Neuronal stem cell (in vitro differentiated cells): ENCODE data around the gene DPYSL5.

Experiments
- DNase-seq: peaks from one replicate; pipeline ENCODE4 v3.0.0-alpha.2; 2013; ENCODE audit warnings: low spot score
- H2AFZ ChIP-seq: one replicate; pipeline ENCODE4 v1.6.1; 2013; ENCODE audit warnings: mild to moderate bottlenecking, low read length, inconsistent platforms
- H2AK5ac ChIP-seq: 2 replicates; pipeline ENCODE4 v1.6.1; 2013; ENCODE audit warnings: low read depth, mild to moderate bottlenecking, inconsistent platforms, low read length, moderate library complexity, mixed read lengths
- H2BK120ac ChIP-seq: 2 replicates; pipeline ENCODE4 v1.6.1; 2013; ENCODE audit warnings: low read depth, mild to moderate bottlenecking, inconsistent platforms, low read length, moderate library complexity, mixed read lengths
- H2BK12ac ChIP-seq: one replicate; pipeline ENCODE4 v1.6.1; 2013; ENCODE audit warnings: low read length, inconsistent platforms
- H2BK15ac ChIP-seq: 2 replicates; pipeline ENCODE4 v1.6.1; 2013; ENCODE audit warnings: mild to moderate bottlenecking, low read length, inconsistent platforms, mixed read lengths
- H2BK5ac ChIP-seq: one replicate; pipeline ENCODE4 v1.6.1; 2013; ENCODE audit warnings: inconsistent platforms, mild to moderate bottlenecking, low read length, moderate library complexity
- H3K14ac ChIP-seq: one replicate; pipeline ENCODE4 v1.6.1; 2013; ENCODE audit warnings: low read length, inconsistent platforms
- H3K18ac ChIP-seq: 2 replicates; pipeline ENCODE4 v1.6.1; 2013; ENCODE audit warnings: low read length, inconsistent platforms
- H3K23ac ChIP-seq: 2 replicates; pipeline ENCODE4 v1.6.1; 2013; ENCODE audit warnings: low read depth, mild to moderate bottlenecking, mixed read lengths, low read length, inconsistent platforms; ENCODE audit not compliant: poor library complexity
- H3K27ac ChIP-seq: replicated peaks from 3 replicates; pipeline ENCODE4 v1.5.1; 2013; ENCODE audit warnings: low read length, inconsistent platforms
- H3K27me3 ChIP-seq, 3 experiments: 2 replicates each; pipeline ENCODE4 v1.6.1; 2013; ENCODE audit warnings: low read length in 3 of 3, mild to moderate bottlenecking in 2 of 3, inconsistent platforms in 1 of 3, low read depth in 1 of 3, mixed read lengths in 1 of 3, moderate library complexity in 1 of 3; ENCODE audit not compliant: control insufficient read depth in 3 of 3, insufficient read depth in 3 of 3
- H3K36me3 ChIP-seq, 2 donors: replicated peaks in 1 of 2; 2 replicates each; pipeline ENCODE4 v1.6.1; 2013; ENCODE audit warnings: low read length in 2 of 2; ENCODE audit not compliant: control insufficient read depth in 2 of 2, insufficient read depth in 2 of 2
- H3K4ac ChIP-seq: 2 replicates; pipeline ENCODE4 v1.6.1; 2013; ENCODE audit warnings: inconsistent platforms, mild to moderate bottlenecking, low read length, moderate library complexity
- H3K4me1 ChIP-seq, 2 donors: 1 replicate in 1 of 2; 2 replicates in 1 of 2; pipeline ENCODE4 v1.6.1; 2013; ENCODE audit warnings: low read length in 2 of 2, low read depth in 1 of 2; ENCODE audit not compliant: control insufficient read depth in 2 of 2, insufficient read depth in 1 of 2
- H3K4me2 ChIP-seq: one replicate; pipeline ENCODE4 v1.6.1; 2013; ENCODE audit warnings: mild to moderate bottlenecking, low read length, inconsistent platforms; ENCODE audit not compliant: insufficient read depth, poor library complexity, severe bottlenecking
- H3K4me3 ChIP-seq, 2 donors: 2 replicates each; pipeline ENCODE4 v1.5.1; 2013; ENCODE audit warnings: low read length in 2 of 2, mild to moderate bottlenecking in 2 of 2, inconsistent platforms in 1 of 2, moderate library complexity in 1 of 2
- H3K79me1 ChIP-seq: one replicate; pipeline ENCODE4 v1.6.1; 2013; ENCODE audit warnings: low read depth, mild to moderate bottlenecking, inconsistent platforms, low read length, moderate library complexity
- H3K9ac ChIP-seq: one replicate; pipeline ENCODE4 v1.6.1; 2013; ENCODE audit warnings: mild to moderate bottlenecking, low read depth, low read length, inconsistent platforms; ENCODE audit not compliant: poor library complexity
- H3K9me3 ChIP-seq, 2 donors: replicated peaks in 1 of 2; 2 replicates each; pipeline versions ENCODE3 to v1.6.1; 2013; ENCODE audit warnings: low read length in 2 of 2, mild to moderate bottlenecking in 2 of 2, inconsistent platforms in 1 of 2, low read depth in 1 of 2, mixed read lengths in 1 of 2, moderate library complexity in 1 of 2; ENCODE audit not compliant: control insufficient read depth in 2 of 2, insufficient read depth in 1 of 2
- H4K8ac ChIP-seq: one replicate; pipeline ENCODE4 v1.6.1; 2013; ENCODE audit warnings: low read depth, mild to moderate bottlenecking, inconsistent platforms, low read length, moderate library complexity
- H4K91ac ChIP-seq: one replicate; pipeline ENCODE4 v1.6.1; 2013; ENCODE audit warnings: low read length, low read depth, mild to moderate bottlenecking, inconsistent platforms; ENCODE audit not compliant: poor library complexity
- WGBS, 2 donors: extraction: QIAGEN DNeasy Blood & Tissue Kit; methylation state at CpG; one replicate each; pipeline ENCODE4 v1.1.7; 2013; ENCODE audit warnings: missing lambda C conversion rate in 2 of 2, mixed read lengths in 1 of 2; ENCODE audit not compliant: insufficient read length in 2 of 2, insufficient replicate concordance in 1 of 2; ENCODE audit errors: extremely low coverage in 2 of 2; 5-methylcytosine and 5-hydroxymethylcytosine counted together

DPYSL5 gene

DNA sequence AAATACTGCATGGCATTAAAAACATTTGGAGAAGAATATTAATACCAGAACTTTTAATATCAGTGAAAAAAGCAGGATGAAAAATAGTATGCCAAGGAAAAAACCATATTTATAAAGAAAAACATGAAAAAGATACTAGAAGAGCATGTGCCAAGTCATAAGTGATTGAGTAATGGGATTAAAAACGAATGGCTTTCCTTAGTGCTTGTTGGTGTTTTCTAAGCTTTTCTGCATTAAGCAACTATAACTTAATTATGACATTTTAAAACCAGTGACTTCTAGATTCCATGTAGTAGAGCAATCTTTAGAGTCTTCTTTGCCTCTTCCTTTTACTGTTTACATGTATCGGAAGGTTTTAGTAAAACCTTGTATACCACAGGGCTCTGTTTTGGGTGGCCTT is 129.1 kb downstream of the DPYSL5 start:
- Histone ChIP-seq H3K4me1 (peaks cover 0 to 3% of the 10 kb centered on the region in 2 donors), H2BK120ac (no peak overlapping the region), H3K4me2 (no peak overlapping the region), H2BK15ac (no peak overlapping the region), H3K9me3 (no peaks in the 10 kb centered on the region), H4K8ac (no peak overlapping the region), H3K27me3 (no peaks in the 10 kb centered on the region), H2BK12ac (no peak overlapping the region), H3K18ac (no peak overlapping the region), H3K79me1 (no peaks in the 10 kb centered on the region), H3K9ac (no peak overlapping the region), H3K14ac (no peak overlapping the region), H3K23ac (no peak overlapping the region), H4K91ac (no peak overlapping the region), H3K4ac (no peak overlapping the region), H2AFZ (no peak overlapping the region), H3K36me3 (no peaks in the 10 kb centered on the region), H2AK5ac (no peak overlapping the region), H3K4me3 (no peak overlapping the region), H2BK5ac (no peak overlapping the region), H3K27ac (no peak overlapping the region)
- no peak for DNase-seq
- no CpG with 5 or more reads among the region's 2 CpGs for WGBS, 2 donors

DNA sequence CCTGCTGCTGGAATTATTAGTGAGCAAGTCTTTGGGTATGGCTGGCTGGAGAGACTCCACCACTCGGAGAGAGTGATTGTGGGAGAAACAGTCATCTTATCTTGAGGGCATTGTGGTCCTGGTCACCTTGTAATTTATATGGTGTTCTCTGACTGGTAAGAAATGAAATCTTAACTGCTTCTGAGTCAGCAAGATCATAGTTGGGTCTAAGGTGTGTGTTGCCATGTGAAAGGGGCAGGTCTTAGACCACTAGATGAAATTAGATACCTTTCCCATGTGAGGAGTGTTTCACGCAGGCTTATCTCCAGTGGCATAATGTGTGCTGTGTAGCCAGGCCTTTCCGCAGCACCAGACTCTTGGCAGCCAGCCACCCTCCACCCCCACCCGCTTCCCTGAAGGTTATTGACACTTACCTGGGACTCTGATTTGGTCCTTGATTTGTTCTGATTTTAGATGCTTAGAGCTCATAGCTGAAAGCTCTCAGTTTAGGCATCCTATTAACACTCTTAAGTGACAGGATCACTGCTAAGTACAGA is 130.2 kb downstream of the DPYSL5 start:
- Histone ChIP-seq H4K91ac (no peak overlapping the region), H3K27ac (no peak overlapping the region), H2BK5ac (no peak overlapping the region), H3K4me2 (no peak overlapping the region), H2BK120ac (no peak overlapping the region), H2AK5ac (no peak overlapping the region), H3K23ac (no peak overlapping the region), H3K4me1 (no peaks in the 10 kb centered on the region), H3K18ac (no peak overlapping the region), H3K4ac (no peak overlapping the region), H3K9ac (no peak overlapping the region), H3K27me3 (no peaks in the 10 kb centered on the region), H2BK15ac (no peak overlapping the region), H3K36me3 (no peaks in the 10 kb centered on the region), H4K8ac (no peak overlapping the region), H3K4me3 (no peak overlapping the region), H2AFZ (no peak overlapping the region), H2BK12ac (no peak overlapping the region), H3K14ac (no peak overlapping the region), H3K9me3 (no peaks in the 10 kb centered on the region), H3K79me1 (no peaks in the 10 kb centered on the region)
- no peak for DNase-seq
- WGBS, 2 donors, result no CpG with 5 or more reads among the region's 4 CpGs

DNA sequence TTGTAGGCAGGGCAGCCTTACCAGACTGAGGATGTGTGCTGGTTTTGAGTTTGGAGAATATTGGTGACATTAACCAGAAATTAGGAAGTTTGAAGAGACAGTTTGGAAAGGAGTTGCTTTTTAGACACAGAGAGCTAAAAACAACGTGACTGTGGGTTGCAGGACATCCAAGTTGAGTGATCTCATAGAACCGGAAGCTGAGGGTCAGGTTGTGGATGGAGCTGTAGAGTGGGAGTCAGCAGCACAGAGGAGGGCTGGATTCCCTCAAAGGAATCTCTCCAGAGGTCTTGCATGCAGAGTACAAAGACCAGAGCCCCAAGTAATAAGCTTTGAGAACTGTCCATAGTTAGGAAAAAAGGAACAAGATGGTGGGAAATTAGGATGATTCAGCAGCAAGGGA is 131.8 kb downstream of the DPYSL5 start:
- Histone ChIP-seq H3K4ac (no peak overlapping the region), H3K4me2 (no peak overlapping the region), H2AFZ (no peak overlapping the region), H2BK5ac (no peak overlapping the region), H3K36me3 (no peaks in the 10 kb centered on the region), H4K8ac (no peak overlapping the region), H3K14ac (no peak overlapping the region), H3K9me3 (no peaks in the 10 kb centered on the region), H3K23ac (no peak overlapping the region), H2AK5ac (no peak overlapping the region), H2BK120ac (no peak overlapping the region), H4K91ac (no peak overlapping the region), H2BK12ac (no peak overlapping the region), H3K4me3 (no peak overlapping the region), H2BK15ac (no peak overlapping the region), H3K27ac (no peak overlapping the region), H3K9ac (no peak overlapping the region), H3K79me1 (no peaks in the 10 kb centered on the region), H3K18ac (no peak overlapping the region), H3K4me1 (no peaks in the 10 kb centered on the region), H3K27me3 (no peaks in the 10 kb centered on the region)
- no CpG with 5 or more reads among the region's 2 CpGs for WGBS, 2 donors
- DNase-seq, result no peak

DNA sequence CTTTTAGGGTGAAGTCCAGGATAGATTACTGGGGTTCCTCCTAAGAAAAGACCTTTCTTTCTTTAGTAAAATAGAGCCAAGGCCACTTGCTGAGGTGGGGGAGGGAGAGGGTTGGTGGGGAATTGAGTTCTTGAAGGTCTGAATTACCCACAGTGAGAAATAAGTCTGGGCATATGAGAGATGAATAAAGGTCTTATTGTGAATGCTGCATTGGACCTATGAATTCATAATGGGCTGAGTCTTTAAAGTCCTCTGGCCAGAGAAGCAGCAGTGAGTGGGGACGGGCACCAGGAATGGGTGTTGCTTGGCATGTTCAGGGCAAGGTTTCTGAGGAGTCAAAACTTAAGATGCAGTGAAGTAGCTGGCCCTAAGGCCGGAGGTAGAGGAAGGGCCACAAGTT is 133.0 kb downstream of the DPYSL5 start:
- Histone ChIP-seq H3K4ac (no peak overlapping the region), H3K36me3 (no peaks in the 10 kb centered on the region), H3K79me1 (no peaks in the 10 kb centered on the region), H3K18ac (no peak overlapping the region), H2BK12ac (no peak overlapping the region), H2BK15ac (no peak overlapping the region), H2BK120ac (no peak overlapping the region), H2AFZ (no peak overlapping the region), H3K9me3 (no peaks in the 10 kb centered on the region), H4K8ac (no peak overlapping the region), H2AK5ac (no peak overlapping the region), H3K23ac (no peak overlapping the region), H3K9ac (no peak overlapping the region), H3K4me2 (no peak overlapping the region), H3K27me3 (no peaks in the 10 kb centered on the region), H3K27ac (no peak overlapping the region), H4K91ac (no peak overlapping the region), H3K14ac (no peak overlapping the region), H3K4me1 (no peaks in the 10 kb centered on the region), H2BK5ac (no peak overlapping the region), H3K4me3 (no peak overlapping the region)
- no CpG with 5 or more reads among the region's 2 CpGs for WGBS, 2 donors
- no peak for DNase-seq
